Amniotic stem cell (primary cell): ENCODE results near the gene GZMM.

Experiments
- DNase-seq: peaks from one replicate; lab custom pipeline; 2025; lab: John Stamatoyannopoulos, UW

Gene GZMM

DNA sequence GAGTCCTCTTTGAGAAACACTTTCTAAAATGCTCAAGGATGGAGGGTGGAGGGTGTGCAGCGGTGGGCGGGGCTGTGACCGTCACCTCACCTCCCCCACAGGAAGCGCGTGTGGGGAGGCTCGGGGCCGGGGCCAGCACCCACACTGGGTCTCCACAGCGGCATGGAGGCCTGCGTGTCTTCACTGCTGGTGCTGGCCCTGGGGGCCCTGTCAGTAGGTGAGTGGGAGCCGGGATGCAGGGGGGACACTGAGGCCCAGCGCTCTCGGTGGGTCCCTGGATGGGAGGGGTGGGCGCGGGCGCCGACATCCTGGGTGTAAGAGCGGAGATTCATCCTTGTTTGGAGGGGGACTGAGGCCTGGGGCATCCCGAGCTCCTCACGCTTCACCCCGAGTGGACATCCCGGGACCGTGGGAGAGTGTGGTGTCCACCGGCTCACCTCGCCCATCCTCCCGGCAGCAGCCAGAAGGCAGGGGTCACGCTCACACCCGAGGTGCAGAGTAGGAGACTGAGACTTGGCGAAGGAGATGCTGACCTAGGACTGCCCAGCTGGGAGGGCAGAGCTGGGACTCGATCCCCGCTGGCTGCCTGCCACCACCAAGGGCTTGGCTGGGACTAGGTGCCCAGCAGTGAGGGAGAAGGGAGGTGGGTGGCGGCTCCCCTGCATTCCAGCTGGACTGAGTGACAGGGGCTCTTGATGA lies at the start of gene GZMM:
Gene GZMM, plus strand, starts transcription at position 144 of the 699 bp plus-strand sequence. Its CDS starts 19 bp downstream, at position 163.
- no peak for DNase-seq

DNA sequence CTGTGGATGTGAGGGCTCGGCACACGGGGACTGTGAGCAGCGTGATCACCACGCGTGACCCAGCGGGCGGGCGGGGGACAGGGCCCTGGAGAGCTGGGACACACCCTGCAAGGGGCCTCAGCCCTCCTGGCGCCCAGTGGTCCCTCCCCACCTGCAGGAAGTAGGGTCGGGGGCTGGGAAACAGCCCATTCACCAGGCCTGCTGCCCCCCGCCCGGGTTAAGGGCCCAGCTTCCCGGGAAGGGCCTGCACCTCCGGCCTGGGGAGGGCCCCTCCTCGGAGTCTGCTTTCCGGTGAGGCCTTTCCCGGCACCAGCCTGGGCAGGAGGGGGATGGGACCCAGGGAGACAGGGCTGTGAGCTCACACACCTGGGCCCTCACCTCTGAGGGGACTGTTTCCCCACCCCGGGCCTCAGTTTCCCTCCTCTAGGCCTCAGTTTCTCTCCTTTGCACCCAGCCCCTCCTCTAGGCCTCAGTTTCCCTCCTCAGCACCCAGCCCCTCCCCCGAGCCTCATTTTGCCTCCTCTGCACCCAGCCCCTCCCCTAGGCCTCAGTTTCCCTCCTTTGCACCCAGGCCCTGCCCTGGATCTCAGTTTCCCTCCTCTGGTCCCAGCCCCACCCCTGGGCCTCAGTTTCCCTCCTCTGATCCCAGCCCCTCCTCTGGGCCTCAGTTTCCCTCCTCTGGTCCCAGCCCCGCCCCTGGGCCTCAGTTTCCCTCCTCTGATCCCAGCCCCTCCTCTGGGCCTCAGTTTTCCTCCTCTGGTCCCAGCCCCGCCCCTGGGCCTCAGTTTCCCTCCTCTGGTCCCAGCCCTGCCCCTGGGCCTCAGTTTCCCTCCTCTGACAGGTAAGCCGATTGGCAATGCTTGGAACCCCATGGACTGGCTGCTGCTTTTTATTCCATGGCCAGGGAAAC lies 49.4 kb upstream of the GZMM start:
- DNase-seq: no peak

DNA sequence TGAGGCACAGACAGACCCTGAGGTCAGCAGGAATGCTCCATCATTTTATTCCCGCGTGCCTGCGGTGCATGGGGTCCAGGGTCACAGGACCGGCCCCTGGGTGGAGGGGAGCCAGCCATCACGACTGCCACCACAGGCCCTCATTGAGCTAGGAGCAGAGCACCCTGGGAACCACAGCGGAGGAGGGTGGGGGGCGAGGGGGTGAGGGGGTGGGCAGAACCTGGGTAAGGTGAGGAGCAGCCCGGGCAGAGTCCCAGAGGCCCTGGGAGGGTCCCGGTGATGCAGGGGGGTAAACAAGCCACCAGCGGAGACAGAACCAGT lies 48.8 kb upstream of the GZMM start:
- DNase-seq: no peak

DNA sequence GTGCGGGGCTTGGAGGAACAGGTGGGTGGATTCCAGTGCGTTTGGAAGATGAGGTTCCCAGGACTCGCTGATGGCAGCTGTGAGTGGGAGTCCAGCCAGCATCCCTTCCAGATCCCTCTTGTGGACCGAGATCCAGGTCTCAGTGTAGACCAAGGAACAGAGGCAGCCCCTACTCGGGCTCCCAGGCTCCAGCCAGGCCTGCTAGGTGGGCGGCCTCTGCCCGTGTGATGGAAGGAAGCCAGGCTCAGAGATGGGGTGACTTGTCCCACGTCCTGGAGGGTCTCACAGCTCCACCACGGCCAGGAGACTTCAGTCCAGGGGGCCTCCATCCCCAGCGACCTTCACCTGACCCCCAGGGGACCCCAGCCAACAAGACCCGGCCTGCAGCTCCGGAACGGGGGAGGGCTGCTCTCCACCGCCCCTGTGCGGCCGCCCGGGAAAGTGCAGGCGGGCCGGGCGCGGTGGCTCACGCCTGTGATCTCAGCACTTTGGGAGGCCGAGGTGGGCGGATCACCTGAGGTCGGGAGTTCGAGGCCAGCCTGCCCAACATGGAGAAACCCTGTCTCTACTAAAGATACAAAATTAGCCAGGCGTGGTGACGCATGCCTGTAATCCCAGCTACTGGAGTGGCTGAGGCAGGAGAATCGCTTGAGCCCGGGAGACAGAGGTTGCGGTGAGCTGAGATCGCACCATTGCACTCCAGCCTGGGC lies 48.3 kb upstream of the GZMM start:
- no peak for DNase-seq

DNA sequence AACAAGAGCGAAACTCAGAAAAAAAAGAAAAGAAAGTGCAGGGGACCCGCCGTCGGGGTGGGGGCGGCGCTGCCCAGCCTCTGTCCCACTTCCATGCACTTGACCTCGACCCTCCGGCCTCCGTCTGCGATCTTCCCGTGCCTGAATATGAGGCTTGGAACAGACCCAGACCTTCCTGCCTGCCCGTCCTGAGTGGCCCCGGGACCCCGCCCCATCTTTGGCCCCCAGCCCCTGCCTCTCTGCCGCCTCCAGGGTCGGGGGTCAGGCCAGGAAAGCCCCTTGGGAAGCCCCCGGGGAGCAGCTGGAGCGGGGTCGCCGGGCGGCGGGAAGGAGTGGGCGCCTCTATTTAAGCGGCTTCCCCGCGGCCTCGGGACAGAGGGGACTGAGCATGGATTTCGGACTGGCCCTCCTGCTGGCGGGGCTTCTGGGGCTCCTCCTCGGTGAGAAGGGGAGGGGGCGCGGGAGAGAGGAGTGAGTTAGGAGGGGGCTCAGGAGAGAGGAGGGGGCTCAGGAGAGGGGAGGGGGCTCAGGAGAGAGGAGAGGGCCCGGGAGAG lies 47.7 kb upstream of the GZMM start, which contains the start of gene MADCAM1:
Gene MADCAM1, plus strand, starts transcription at position 375 of the 554 bp plus-strand sequence. Its CDS starts 14 bp downstream, at position 389.
- no peak for DNase-seq

DNA sequence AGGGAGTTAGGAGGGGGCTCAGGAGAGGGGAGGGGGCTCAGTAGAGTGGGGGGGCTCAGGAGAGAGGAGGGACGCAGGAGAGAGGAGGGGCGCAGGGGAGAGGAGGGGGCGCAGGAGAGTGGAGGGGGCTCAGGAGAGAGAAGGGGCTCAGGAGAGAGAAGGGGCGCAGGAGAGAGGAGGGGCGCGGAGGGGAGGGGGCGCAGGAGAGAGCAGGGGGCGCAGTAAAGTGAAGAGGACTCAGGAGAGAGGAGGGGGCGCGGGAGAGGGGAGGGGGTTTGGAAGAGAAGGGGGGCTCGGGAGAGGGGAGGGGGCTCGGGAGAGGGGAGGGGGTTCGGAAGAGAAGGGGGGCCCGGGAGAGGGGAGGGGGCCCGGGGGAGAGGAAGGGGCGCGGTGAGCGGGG lies 46.9 kb upstream of the GZMM start:
- no peak for DNase-seq

DNA sequence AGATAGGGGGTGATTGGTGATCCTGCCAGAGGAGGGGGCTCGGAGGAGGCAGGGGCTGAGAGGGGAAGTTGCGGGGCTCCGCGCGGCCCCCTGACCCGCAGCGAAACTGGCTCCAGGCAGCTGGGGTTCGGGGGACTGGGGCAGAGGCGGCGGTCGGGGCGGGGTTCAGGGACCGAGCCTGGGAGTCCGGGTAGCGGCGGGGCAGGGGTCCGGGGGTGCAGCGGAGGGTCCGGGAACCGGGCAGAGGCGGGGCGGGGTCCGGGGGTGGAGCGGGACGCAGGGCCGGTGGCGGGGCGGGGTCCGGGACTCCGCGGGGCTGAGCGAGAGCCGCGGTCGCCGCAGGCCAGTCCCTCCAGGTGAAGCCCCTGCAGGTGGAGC lies 46.4 kb upstream of the GZMM start:
- no peak for DNase-seq

DNA sequence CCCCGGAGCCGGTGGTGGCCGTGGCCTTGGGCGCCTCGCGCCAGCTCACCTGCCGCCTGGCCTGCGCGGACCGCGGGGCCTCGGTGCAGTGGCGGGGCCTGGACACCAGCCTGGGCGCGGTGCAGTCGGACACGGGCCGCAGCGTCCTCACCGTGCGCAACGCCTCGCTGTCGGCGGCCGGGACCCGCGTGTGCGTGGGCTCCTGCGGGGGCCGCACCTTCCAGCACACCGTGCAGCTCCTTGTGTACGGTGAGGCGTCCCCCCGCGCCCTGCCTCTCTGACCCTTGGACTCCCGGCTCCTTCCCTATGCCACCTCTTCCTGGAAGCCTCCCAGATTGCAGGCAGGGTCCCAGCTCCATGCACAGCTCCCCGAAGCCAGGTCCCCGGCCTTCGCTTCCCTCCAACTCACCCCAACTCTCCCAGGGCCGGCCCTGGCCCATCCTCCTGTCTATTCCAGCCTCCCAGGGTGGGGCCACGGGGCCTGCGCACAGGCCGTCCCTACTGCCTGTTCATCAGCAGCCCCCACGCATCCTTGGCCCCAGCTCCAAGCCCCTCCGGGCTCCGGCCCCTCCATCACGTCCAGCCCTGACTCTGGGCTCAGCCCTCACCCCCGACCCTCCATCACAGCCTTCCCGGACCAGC lies 45.9 kb upstream of the GZMM start:
- DNase-seq: no peak

DNA sequence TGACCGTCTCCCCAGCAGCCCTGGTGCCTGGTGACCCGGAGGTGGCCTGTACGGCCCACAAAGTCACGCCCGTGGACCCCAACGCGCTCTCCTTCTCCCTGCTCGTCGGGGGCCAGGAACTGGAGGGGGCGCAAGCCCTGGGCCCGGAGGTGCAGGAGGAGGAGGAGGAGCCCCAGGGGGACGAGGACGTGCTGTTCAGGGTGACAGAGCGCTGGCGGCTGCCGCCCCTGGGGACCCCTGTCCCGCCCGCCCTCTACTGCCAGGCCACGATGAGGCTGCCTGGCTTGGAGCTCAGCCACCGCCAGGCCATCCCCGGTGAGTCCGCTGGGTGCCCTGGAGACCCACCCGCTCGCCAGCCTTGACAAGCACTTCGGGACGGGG lies 45.4 kb upstream of the GZMM start:
- DNase-seq: no peak

DNA sequence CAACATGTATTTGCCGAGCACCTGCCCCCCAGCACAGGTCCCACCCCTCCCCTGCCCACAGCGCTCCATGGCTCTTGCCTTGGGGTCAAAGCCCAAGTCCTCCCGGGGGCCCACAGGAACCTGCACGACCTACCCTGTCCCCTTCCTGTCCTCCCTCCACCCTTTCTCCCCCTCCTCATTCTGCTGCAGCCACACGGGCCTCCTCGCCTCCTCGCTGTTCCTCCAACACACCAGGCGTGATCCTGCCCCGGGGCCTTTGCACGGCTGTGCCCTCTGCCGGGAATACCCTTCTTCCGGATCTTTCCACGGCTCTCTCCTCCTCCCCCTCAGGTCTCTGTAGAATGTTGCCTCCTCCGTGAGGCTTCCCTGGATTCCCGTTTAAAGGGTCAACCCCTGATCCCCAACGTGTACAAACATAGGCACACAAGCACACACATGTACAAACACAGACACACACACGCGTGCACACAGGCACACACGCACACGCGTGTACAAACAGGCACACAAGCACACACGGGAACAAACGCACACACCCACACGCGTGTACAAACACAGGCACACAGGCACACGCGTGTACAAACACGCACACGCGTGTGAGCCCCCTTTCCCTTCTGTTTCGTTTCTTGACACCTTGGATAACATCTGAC lies 44.8 kb upstream of the GZMM start:
- no peak for DNase-seq

DNA sequence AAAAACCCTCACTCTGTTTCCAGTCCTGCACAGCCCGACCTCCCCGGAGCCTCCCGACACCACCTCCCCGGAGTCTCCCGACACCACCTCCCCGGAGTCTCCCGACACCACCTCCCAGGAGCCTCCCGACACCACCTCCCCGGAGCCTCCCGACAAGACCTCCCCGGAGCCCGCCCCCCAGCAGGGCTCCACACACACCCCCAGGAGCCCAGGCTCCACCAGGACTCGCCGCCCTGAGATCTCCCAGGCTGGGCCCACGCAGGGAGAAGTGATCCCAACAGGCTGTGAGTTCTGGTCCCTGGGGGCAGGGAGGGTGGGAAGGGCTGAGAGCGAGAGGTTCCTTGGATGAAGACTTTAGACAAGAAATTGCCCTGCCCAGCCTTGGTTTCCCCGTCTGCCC lies 42.2 kb upstream of the GZMM start:
- no peak for DNase-seq

DNA sequence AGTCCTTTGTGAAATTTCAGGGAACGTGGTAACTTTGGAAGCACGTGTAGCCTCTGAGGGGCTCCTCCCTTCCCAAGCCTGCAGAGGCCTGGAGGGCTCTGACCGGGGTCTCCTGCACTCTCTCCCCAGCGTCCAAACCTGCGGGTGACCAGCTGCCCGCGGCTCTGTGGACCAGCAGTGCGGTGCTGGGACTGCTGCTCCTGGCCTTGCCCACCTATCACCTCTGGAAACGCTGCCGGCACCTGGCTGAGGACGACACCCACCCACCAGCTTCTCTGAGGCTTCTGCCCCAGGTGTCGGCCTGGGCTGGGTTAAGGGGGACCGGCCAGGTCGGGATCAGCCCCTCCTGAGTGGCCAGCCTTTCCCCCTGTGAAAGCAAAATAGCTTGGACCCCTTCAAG lies 39.2 kb upstream of the GZMM start:
- no peak for DNase-seq

DNA sequence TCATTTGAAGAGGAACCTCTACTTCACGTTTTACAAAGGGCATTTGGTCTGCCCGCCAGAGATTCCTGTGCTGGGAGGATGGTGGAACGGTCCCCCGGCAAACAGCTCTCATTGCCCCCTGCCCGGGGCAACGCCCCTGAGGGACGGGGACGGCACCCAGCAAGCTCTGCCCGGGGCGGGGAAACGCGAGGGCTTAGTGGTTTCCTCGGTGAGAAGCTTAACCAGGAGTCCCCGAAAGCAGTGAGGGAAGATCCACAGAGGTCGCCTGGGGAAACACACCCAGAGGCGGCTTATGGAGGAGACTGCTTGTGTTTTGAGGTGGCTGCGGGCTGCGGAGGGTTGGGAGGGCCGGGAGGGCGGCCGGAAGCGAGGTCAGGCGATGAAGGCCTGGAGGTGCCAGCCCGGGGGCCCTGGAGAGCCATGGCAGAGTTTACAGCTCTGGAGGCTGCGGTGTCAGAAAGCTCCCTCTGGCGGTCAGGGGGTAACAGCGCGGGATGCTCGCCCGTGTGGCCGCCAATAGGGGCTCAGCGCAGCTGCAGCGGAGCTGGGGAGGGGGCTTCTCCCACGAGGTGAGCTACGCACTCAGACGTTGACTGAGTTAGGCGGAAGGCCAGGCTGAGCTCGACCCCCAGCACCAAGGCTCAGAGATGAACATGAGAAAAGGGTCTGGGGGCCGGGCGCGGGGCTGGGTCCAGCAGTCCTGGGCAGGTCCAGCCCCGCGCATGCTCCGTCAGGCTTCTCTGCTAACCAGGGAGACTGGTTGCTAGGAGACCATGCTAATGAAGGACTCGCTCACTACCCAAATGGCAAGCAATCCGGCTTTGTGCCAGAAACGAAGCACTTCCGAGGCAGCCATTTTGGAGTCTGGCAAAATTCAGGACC lies 37.2 kb upstream of the GZMM start:
- peak; percentile 100 for DNase-seq

DNA sequence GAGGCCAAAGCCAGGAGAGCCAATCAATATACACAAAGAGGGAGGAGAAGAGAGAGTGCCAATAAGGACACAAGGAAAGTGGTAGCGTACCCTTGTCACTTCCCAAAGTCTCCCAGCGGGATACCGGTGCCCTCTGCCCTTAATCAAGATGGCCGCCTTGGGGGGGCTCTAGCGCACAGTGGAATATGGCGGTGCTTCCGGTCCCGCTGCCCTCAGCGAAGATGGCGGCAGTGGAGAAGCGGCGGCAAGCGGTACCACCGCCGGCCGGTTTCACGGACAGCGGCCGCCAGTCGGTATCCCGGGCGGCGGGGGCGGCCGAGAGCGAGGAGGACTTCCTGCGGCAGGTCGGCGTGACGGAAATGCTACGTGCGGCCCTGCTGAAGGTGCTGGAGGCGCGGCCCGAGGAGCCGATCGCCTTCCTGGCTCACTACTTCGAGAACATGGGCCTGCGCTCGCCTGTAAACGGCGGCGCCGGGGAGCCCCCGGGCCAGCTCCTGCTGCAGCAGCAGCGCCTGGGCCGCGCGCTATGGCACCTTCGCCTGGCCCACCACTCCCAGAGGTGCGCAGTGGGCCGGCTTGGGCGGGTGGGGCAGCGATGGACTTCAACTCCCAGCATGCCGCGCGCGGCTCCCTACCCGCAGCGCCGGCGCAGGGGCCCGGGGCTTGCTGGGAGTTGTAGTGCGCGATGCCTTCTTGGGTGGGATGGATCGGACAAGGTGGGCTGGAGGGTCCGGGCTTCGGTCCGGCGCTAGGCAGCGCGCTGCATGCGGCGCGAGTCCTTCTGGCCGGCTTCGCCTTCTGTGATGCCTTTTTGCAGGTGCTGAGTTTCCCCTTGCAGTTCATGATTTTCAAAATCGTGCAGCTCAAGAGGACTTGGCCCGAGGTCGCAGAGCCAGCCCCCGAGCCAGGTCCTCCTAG lies 36.3 kb upstream of the GZMM start, which contains the start of gene TPGS1:
Gene TPGS1, plus strand, starts transcription at position 212 of the 918 bp plus-strand sequence. Its CDS starts 10 bp downstream, at position 222.
- peak; percentile 56 for DNase-seq

DNA sequence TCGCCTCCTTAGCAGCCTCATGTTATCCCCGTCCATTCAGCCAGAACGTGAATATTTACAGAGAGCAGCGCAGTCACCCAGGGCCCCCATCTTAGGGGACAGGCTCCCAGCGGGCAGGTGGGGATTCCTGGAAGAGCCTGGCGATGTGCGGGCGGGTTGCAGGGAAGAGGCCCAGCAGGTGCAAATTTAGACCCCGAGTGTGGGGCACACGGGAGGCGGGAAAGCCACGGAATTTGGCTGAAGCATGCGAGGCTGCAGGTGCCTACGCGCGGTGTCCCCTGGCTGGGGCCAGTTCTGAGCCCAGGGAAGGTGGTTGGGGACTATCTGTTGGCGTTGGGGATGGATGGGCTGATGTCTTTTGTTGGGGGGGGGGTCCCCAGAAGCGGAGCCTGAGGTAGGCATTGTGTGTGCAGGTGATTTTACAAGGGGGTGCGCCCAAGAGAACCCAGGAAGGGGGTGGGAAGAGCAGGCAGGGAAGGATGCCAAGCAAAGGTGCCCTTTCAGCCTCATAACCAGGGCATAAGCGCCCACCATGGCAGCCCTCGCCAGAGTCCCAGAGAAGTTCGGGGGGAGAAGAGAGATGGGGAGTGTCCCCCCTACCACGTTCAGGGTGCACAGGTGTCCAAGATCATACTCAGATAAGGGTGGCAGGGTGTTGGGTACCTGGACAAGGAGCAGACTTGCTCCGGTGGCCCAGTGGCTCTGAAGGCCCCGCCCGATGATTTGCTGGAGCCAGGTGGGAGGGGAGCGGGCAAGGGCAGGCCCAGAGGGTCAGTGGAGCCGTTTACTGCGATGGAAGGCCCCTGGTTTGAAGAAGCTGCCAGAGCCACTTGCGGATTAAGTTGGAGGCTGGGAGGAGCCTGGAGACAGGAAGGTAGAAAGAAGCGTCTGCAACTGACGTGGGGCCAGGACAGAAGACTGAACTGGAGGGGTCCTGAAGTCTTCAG lies 35.4 kb upstream of the GZMM start:
- DNase-seq: no peak

DNA sequence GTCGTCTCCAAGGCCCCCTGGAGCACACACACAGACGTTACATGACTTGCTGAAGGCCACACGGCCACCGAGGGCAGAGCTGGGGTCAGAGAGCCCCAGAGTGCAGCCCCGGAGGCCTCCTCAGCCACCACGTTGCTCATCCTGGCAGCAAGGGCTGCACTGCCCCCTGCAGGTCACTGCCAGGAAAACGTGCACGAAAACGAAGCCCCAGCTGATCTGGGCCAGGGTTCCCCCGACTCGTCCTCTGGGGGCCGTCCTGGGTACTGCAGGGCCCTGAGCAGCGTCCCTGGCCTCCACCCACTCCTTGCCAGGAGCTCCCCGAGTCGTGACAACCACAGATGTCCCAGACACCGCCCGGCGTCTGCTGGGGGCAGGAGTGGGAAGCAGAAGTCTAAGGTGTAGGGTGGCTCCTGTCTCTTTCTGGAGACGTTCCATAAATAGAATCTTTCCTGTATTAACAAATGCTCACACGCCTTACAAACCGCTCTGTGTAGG lies 33.2 kb upstream of the GZMM start:
- DNase-seq: peak; percentile 32

DNA sequence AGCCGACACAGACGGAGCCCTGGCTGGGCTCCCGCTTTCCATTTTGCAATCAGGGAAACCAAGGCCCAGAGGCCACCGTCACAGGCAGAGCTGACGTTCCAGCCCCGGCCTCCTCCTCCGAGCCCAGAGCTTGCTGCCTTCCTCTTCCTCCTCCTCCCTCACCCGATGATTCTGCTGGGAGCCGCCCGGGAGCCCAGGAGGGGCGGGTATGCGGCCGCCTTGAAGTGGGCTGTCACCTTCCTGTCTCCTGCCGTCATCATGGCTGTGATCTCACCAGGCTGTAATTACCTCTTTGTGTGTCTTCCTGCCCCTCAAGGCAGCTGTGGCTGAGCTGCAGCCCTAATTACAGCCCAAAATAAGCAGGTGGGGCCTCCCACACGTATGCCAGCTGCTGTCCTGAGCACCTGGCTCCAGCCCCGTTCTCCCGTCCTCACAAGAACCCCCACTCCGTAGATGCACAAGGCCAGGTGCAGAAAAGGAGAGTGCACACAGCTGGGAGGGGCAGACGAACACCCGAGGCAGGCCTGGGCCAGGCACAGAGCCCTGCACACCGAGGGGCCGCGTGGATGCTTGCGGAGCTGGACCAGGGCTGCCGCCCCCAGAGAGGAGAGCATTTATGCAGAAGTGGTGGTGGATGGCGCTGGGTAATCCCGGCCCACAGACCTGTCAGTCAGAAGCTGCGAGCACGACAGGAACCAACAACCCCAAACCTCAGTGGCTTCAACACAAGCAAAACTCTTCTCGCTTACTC lies 32.6 kb upstream of the GZMM start:
- DNase-seq: peak; percentile 14
